ENCODE measurements around the gene DDA1.

GRCh38 chr19:17357078-17357666, 47.8 kb downstream of the DDA1 start:
- TF ChIP-seq PBX3 (IDR thresholded peaks at IDR 0.05) = no peak
- TF ChIP-seq CTCF (IDR thresholded peaks at IDR 0.05) = no peak
- no peak for TF ChIP-seq RCOR1 (IDR thresholded peaks at IDR 0.05; ENCODE audit: low read depth, low read length)
- no peak for TF ChIP-seq REST (IDR thresholded peaks at IDR 0.05)
- no peak for TF ChIP-seq MAX (IDR thresholded peaks at IDR 0.05)
- TF ChIP-seq POLR2AphosphoS2 (conservative IDR thresholded peaks at IDR 0.05; ENCODE audit: low read length) = no peak
- no peak for TF ChIP-seq POLR2A (IDR thresholded peaks at IDR 0.05; ENCODE audit: low read length)
- TF ChIP-seq MAFK (IDR thresholded peaks at IDR 0.05; ENCODE audit: partially characterized antibody) = no peak
- TF ChIP-seq CEBPB (IDR thresholded peaks at IDR 0.05) = 0 out of 4 replicates have a peak, but pooled peaks of 1 of the 2 experiments have one; percentile 31

All from A549 (cell line).